Measurements from ENCODE around the gene IDI1.

DNA sequence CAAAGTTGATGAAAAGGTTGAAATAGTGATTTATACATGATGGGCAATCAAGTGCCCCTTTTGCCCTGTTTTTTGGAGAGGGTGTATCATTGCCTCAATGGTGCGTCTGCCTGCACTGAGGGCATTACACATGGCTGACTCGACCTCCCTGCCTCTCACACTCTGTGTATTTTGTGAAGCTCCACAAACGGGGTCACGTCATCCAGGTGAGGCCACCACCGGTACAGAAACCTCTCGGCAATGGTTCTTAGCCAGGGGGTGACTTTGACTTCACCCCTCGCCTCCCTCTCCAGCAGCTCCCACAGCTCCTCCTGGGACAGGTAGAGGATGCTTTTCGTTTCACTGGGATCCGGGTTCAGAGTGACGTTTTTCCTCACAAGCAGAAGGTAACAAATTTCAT lies 29.6 kb downstream of the IDI1 start:
- no peak for TF ChIP-seq MAX (IDR thresholded peaks at IDR 0.05; ENCODE audit: low read depth)
- no peak for TF ChIP-seq MEF2A (IDR thresholded peaks at IDR 0.05; ENCODE audit: borderline replicate concordance, low read depth)
- no peak for TF ChIP-seq NRF1 (IDR thresholded peaks at IDR 0.05; ENCODE audit: low read depth, low read length)
- no peak for TF ChIP-seq CHD2 (IDR thresholded peaks at IDR 0.05; ENCODE audit: low read length, partially characterized antibody)
